H1 (cell line): Measurements from ENCODE around the gene CBX2. TPM values are rescaled to one million over a fixed set of nuclear protein-coding genes. Genes with fewer than 3 reads are reported as not detected.

Source experiments
- BCL11A ChIP-seq, 2 experiments: IDR thresholded peaks; one replicate each; pipeline ENCODE4 v1.6.1; 2011; ENCODE audit warnings: low read depth in 2 of 2, low read length in 2 of 2, mild to moderate bottlenecking in 2 of 2
- CBX5 ChIP-seq: fragments of 300-800, 300-1000 bp; sonication (generic); IDR thresholded peaks from 2 replicates; pipeline ENCODE4 v1.7.1; 2016; ENCODE audit warnings: antibody characterized with exemption, low read length, low read depth
- CEBPB ChIP-seq: IDR thresholded peaks from 2 replicates; pipeline ENCODE4 v1.6.1; 2012; ENCODE audit warnings: low read depth, low read length
- CREB1 ChIP-seq: IDR thresholded peaks from 2 replicates; pipeline ENCODE4 v1.6.1; 2012; ENCODE audit warnings: inconsistent platforms
- EGR1 ChIP-seq: IDR thresholded peaks from 2 replicates; pipeline ENCODE4 v1.6.1; 2011; ENCODE audit warnings: low read depth, low read length, borderline replicate concordance
- EP300 ChIP-seq, 2 experiments: IDR thresholded peaks; 1 replicate in 1 of 2; 2 replicates in 1 of 2; pipeline ENCODE4 v1.6.1; 2011 to 2012; ENCODE audit warnings: low read depth in 2 of 2, low read length in 2 of 2, mild to moderate bottlenecking in 2 of 2, borderline replicate concordance in 1 of 2, inconsistent platforms in 1 of 2, moderate library complexity in 1 of 2
- HDAC2 ChIP-seq, 2 experiments: fragments of 300-600 bp in 1 of 2; sonication (generic) in 1 of 2; IDR thresholded peaks; 2 replicates each; pipeline ENCODE4 v1.6.1; 2011 to 2012; ENCODE audit warnings: low read depth in 2 of 2, low read length in 2 of 2, mild to moderate bottlenecking in 2 of 2, moderate library complexity in 2 of 2, borderline replicate concordance in 1 of 2, inconsistent platforms in 1 of 2
- POLR2A ChIP-seq, 2 experiments: IDR thresholded peaks; 1 replicate in 1 of 2; 2 replicates in 1 of 2; pipeline ENCODE4 v1.6.1; 2011; ENCODE audit warnings: low read depth in 2 of 2, low read length in 2 of 2, mild to moderate bottlenecking in 2 of 2; ENCODE audit errors: control extremely low read depth in 1 of 2
- POLR2AphosphoS5 ChIP-seq: IDR thresholded peaks from 2 replicates; pipeline ENCODE4 v1.6.1; 2011; ENCODE audit warnings: low read depth, low read length
- SIRT6 ChIP-seq: IDR thresholded peaks from one replicate; pipeline ENCODE4 v1.7.1; 2012; ENCODE audit warnings: low read length, inconsistent platforms
- SP4 ChIP-seq: IDR thresholded peaks from 2 replicates; pipeline ENCODE4 v1.6.1; 2012; ENCODE audit warnings: low read length, inconsistent platforms
- SRF ChIP-seq: IDR thresholded peaks from 2 replicates; pipeline ENCODE4 v1.6.1; 2011; ENCODE audit warnings: mild to moderate bottlenecking, low read depth, low read length, moderate library complexity
- TBP ChIP-seq: IDR thresholded peaks from 2 replicates; pipeline ENCODE4 v1.6.1; 2011; ENCODE audit warnings: low read depth, low read length, improper control_type of control experiment
- TEAD4 ChIP-seq: IDR thresholded peaks from 2 replicates; pipeline ENCODE4 v1.6.1; 2012; ENCODE audit warnings: low read depth, low read length, inconsistent platforms, mixed read lengths
- polyA plus RNA-seq, 7 experiments: library from polyadenylated mRNA; depleted of rRNA in 3 of 7; stranded (reverse) in 5 of 7; unstranded in 2 of 7; fragments of >200 nt in 5 of 7; fragments of 200-250 nt in 2 of 7; gene quantifications; 1 replicate in 5 of 7; 2 replicates in 1 of 7; 4 replicates in 1 of 7; pipeline versions ENCODE4 v1.2.1 to v1.2.3, GENCODE V29; 2011 to 2013; ENCODE audit warnings: missing spikeins in 2 of 7, mixed read lengths in 2 of 7
- total RNA-seq: library from RNA; stranded (reverse); fragmentation: NEBNext Ultra II Directional; extraction: Animal tissue kit (Norgen Biotek cat#: 25700); gene quantifications from 2 replicates; pipeline ENCODE4 v1.2.1, GENCODE V29; 2021
- TF ChIP-seq, protein P1 (sequence below): IDR thresholded peaks from 2 replicates; pipeline ENCODE4 v1.6.1; 2011; ENCODE audit warnings: low read depth, mild to moderate bottlenecking, low read length; ENCODE audit not compliant: insufficient read depth
- TF ChIP-seq, protein P2 (sequence below): IDR thresholded peaks from 2 replicates; pipeline ENCODE4 v1.6.1; 2012; ENCODE audit warnings: inconsistent platforms

The CBX2 gene
- total and polyA plus RNA-seq, 2 of the 8 experiments (the other 6 are each of a cell fraction or from before 2014, with no cell fraction given) = 64.3 to 83.9 TPM

DNA sequence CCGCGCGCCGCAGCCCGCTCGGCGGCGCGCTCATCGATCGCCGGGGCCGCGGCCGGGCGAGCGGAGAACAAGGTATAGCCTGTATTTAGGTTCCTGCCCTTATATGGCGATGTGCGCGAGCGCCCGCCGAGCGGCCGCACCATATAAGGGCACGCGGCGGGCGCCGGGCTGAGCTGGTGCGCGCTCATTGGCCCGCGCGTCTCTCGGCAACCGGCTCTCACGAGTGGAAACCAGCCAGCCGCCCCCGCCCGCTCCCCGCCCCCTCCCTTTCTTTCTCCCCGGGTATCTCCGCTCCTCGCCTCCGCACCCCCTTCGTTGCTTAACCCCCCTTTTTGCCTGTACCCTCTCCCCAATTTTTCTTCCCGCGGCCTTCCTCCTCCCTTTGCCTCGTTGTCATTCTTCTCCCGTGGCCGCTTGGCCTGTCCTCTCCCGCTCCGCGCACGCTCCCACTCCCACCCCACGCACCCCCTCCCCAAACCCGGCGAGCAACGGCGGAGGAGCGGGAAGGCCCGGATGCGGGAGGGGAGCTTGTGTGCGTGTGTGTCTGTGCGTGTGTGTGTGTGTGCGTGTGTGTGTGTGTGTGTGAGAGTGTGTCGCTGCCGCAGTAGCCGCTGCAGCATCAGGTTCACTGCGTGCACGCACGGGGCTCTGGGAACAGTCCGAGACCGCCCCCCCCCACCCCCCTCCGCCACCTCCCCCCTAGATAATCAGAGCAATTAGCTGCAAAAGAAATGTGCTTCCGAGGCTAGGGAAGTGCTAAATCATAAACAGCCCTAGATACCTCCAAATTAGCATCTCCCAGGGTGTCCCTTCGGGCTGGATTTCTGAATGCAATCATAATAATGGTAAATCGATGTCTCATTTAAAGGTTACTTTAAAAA is 32.4 kb downstream of the CBX2 start (continued):
- TF ChIP-seq TEAD4 (no peak), CBX5 (no peak), SRF (peak; percentile 100), CEBPB (no peak), POLR2AphosphoS5 (no peak), EP300 (IDR thresholded peaks at IDR 0.05; ENCODE audit: borderline replicate concordance in 1 of 2, low read depth in 2 of 2, low read length in 2 of 2) (no peak), CREB1 (no peak; the same call in 1 of the 2 replicates), EGR1 (no peak), SP4 (no peak), POLR2A (IDR thresholded peaks at IDR 0.05; ENCODE audit: control extremely low read depth in 1 of 2, low read depth in 2 of 2, low read length in 2 of 2) (no peak), SIRT6 (no peak), TBP (peak; percentile 27; the same call in 1 of the 2 replicates), HDAC2 (IDR thresholded peaks at IDR 0.05; ENCODE audit: borderline replicate concordance in 1 of 2, low read depth in 2 of 2, low read length in 2 of 2) (peak in 1 of 2 experiments; percentile 11; a peak in 1 of 4 replicates), BCL11A (IDR thresholded peaks at IDR 0.05; ENCODE audit: low read depth in 2 of 2, low read length in 2 of 2) (no peak)
- TF ChIP-seq, protein P1, sequence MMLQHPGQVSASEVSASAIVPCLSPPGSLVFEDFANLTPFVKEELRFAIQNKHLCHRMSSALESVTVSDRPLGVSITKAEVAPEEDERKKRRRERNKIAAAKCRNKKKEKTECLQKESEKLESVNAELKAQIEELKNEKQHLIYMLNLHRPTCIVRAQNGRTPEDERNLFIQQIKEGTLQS = no peak
- TF ChIP-seq, protein P2, sequence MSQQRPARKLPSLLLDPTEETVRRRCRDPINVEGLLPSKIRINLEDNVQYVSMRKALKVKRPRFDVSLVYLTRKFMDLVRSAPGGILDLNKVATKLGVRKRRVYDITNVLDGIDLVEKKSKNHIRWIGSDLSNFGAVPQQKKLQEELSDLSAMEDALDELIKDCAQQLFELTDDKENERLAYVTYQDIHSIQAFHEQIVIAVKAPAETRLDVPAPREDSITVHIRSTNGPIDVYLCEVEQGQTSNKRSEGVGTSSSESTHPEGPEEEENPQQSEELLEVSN = 0 out of 2 replicates have a peak, but pooled peaks have one; percentile 18
